Gastrocnemius medialis (tissue), 4 donors: ENCODE results near the gene CCDC85C. TPM values are rescaled to one million over a fixed set of nuclear protein-coding genes. Genes with fewer than 3 reads are reported as not detected.

ENCODE experiments used
- ATAC-seq, 2 donors: fragments of 150-250 bp; one replicate each; pipeline ENCODE4 v1.9.1; 2016
- DNase-seq, 2 donors: peaks; one replicate each; pipeline ENCODE4 v3.0.0-alpha.2; 2019
- H3K27ac ChIP-seq, 4 donors: fragments of 200-600 bp; sonication (generic); 1 replicate in 1 of 4; 2 replicates in 3 of 4; pipeline ENCODE4 v1.5.1; 2016 to 2018; ENCODE audit warnings: mild to moderate bottlenecking in 2 of 4, moderate library complexity in 1 of 4
- H3K27me3 ChIP-seq, 3 donors: fragments of 200-600 bp; sonication (generic) in 2 of 3; 1 replicate in 1 of 3; 2 replicates in 2 of 3; pipeline versions ENCODE4 v1.5.1 to v1.6.0; 2016 to 2019; ENCODE audit warnings: mild to moderate bottlenecking in 1 of 3, moderate library complexity in 1 of 3
- H3K36me3 ChIP-seq, 2 donors: fragments of 200-600 bp; sonication (generic) in 1 of 2; one replicate each; pipeline ENCODE4 v1.5.1; 2017 to 2018
- H3K4me1 ChIP-seq, 2 donors: fragments of 200-600 bp; sonication (generic) in 1 of 2; one replicate each; pipeline ENCODE4 v1.5.1; 2016 to 2017; ENCODE audit warnings: mild to moderate bottlenecking in 2 of 2
- H3K4me3 ChIP-seq, 4 donors: fragments of 200-600 bp; sonication (generic) in 3 of 4; 1 replicate in 1 of 4; 2 replicates in 3 of 4; pipeline ENCODE4 v1.5.1; 2016 to 2019; ENCODE audit warnings: mild to moderate bottlenecking in 2 of 4
- H3K9me3 ChIP-seq, 3 donors: fragments of 200-600 bp; sonication (generic) in 2 of 3; 1 replicate in 1 of 3; 2 replicates in 2 of 3; pipeline ENCODE4 v1.5.1; 2016 to 2019
- POLR2A ChIP-seq, 2 donors: fragments of 450-650 bp; IDR thresholded peaks; one replicate each; pipeline ENCODE4 v1.6.1; 2017; ENCODE audit warnings: antibody characterized with exemption in 2 of 2, mild to moderate bottlenecking in 2 of 2, moderate library complexity in 2 of 2
- in situ Hi-C, 4 donors: fragments of 200-750 bp; cut with MboI; loops; one replicate each; pipeline versions ENCODE4 v1.15.0 to v1.8.0; 2017; ENCODE audit warnings: low sequenced_read_pairs in 4 of 4
- intact Hi-C: fragments of 100-400 bp; cut with DNase I; formaldehyde crosslinking; loops from one replicate; pipeline ENCODE4 v1.15.1; 2023; ENCODE audit warnings: low total_unique reads
- total RNA-seq, 4 donors: library from RNA; depleted of rRNA; stranded (reverse); fragments of >200 nt; gene quantifications; one replicate each; pipeline versions ENCODE4 v1.1.0 to v1.2.3, GENCODE V29; 2016
- TF ChIP-seq, protein P1 (sequence below), 5 experiments: fragments of 450-650 bp in 3 of 5; fragments of 200-600 bp in 2 of 5; sonication (generic) in 2 of 5; IDR thresholded peaks in 4 of 5; conservative IDR thresholded peaks in 1 of 5; 1 replicate in 4 of 5; 2 replicates in 1 of 5; pipeline ENCODE4 v1.5.1; 2016 to 2019; ENCODE audit warnings: antibody characterized with exemption in 5 of 5, mild to moderate bottlenecking in 3 of 5, moderate library complexity in 3 of 5

Gene CCDC85C
- total RNA-seq, 4 donors from 2014 or later: 7.9 to 32.8 (median 15.4) TPM

GRCh38 chr14:99502989-99503421 lies 101.0 kb downstream of the CCDC85C start:
- no peaks in the 10 kb centered on the region for H3K27me3 ChIP-seq
- ATAC-seq: no peak
- H3K36me3 ChIP-seq: peaks cover 12 to 75% of the 10 kb centered on the region in 2 donors
- intact Hi-C loops: no loop called here
- no peak for TF ChIP-seq POLR2A (IDR thresholded peaks at IDR 0.05)
- TF ChIP-seq, protein P1, sequence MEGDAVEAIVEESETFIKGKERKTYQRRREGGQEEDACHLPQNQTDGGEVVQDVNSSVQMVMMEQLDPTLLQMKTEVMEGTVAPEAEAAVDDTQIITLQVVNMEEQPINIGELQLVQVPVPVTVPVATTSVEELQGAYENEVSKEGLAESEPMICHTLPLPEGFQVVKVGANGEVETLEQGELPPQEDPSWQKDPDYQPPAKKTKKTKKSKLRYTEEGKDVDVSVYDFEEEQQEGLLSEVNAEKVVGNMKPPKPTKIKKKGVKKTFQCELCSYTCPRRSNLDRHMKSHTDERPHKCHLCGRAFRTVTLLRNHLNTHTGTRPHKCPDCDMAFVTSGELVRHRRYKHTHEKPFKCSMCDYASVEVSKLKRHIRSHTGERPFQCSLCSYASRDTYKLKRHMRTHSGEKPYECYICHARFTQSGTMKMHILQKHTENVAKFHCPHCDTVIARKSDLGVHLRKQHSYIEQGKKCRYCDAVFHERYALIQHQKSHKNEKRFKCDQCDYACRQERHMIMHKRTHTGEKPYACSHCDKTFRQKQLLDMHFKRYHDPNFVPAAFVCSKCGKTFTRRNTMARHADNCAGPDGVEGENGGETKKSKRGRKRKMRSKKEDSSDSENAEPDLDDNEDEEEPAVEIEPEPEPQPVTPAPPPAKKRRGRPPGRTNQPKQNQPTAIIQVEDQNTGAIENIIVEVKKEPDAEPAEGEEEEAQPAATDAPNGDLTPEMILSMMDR (IDR thresholded peaks at IDR 0.05 in 4 of 5, conservative IDR thresholded peaks at IDR 0.05 in 1 of 5): no peak
- in situ Hi-C loops: no loop called here
- H3K4me3 ChIP-seq: no peak overlapping the region
- no peaks in the 10 kb centered on the region for H3K4me1 ChIP-seq
- H3K9me3 ChIP-seq: no peaks in the 10 kb centered on the region
- no peak overlapping the region for H3K27ac ChIP-seq
- DNase-seq: no peak

- ATAC-seq: no peak
Measured at GRCh38 chr14:99497894-99498293, 106.1 kb downstream of the CCDC85C start.

GRCh38 chr14:99497341-99497740 lies 106.7 kb downstream of the CCDC85C start:
- H3K4me1 ChIP-seq: peaks cover 0 to 3% of the 10 kb centered on the region in 2 donors
- no peaks in the 10 kb centered on the region for H3K27me3 ChIP-seq
- no peak overlapping the region for H3K27ac ChIP-seq
- TF ChIP-seq, protein P1 (IDR thresholded peaks at IDR 0.05 in 4 of 5, conservative IDR thresholded peaks at IDR 0.05 in 1 of 5): no peak
- TF ChIP-seq POLR2A (IDR thresholded peaks at IDR 0.05): no peak
- intact Hi-C loops (no loop called here), in situ Hi-C loops (no loop called here)
- H3K36me3 ChIP-seq: peaks cover 0 to 73% of the 10 kb centered on the region in 2 donors
- no peak for ATAC-seq
- no peaks in the 10 kb centered on the region for H3K9me3 ChIP-seq
- DNase-seq: no peak
- H3K4me3 ChIP-seq: no peak overlapping the region

More at GRCh38 chr14:99497894-99498293, 106.1 kb downstream of the CCDC85C start:
- in situ Hi-C loops (no loop called here), intact Hi-C loops (no loop called here)
- no peaks in the 10 kb centered on the region for H3K27me3 ChIP-seq
- no peaks in the 10 kb centered on the region for H3K4me1 ChIP-seq
- H3K4me3 ChIP-seq: no peak overlapping the region
- peaks cover 1 to 75% of the 10 kb centered on the region in 2 donors for H3K36me3 ChIP-seq
- TF ChIP-seq, protein P1 (IDR thresholded peaks at IDR 0.05 in 4 of 5, conservative IDR thresholded peaks at IDR 0.05 in 1 of 5): no peak
- no peak for TF ChIP-seq POLR2A (IDR thresholded peaks at IDR 0.05)
- no peak overlapping the region for H3K27ac ChIP-seq
- no peak for DNase-seq
- H3K9me3 ChIP-seq: no peaks in the 10 kb centered on the region

GRCh38 chr14:99484106-99484505 lies 119.9 kb downstream of the CCDC85C start:
- ATAC-seq: no peak
- H3K27me3 ChIP-seq: no peaks in the 10 kb centered on the region
- in situ Hi-C loops (no loop called here), intact Hi-C loops (no loop called here)
- no peak for DNase-seq
- H3K9me3 ChIP-seq: no peaks in the 10 kb centered on the region
- H3K4me3 ChIP-seq: no peak overlapping the region
- TF ChIP-seq, protein P1 (IDR thresholded peaks at IDR 0.05 in 4 of 5, conservative IDR thresholded peaks at IDR 0.05 in 1 of 5): no peak
- no peak for TF ChIP-seq POLR2A (IDR thresholded peaks at IDR 0.05)
- no peaks in the 10 kb centered on the region for H3K36me3 ChIP-seq
- peaks cover 36 to 64% of the 10 kb centered on the region in 2 donors for H3K4me1 ChIP-seq
- H3K27ac ChIP-seq: no peak overlapping the region

DNA sequence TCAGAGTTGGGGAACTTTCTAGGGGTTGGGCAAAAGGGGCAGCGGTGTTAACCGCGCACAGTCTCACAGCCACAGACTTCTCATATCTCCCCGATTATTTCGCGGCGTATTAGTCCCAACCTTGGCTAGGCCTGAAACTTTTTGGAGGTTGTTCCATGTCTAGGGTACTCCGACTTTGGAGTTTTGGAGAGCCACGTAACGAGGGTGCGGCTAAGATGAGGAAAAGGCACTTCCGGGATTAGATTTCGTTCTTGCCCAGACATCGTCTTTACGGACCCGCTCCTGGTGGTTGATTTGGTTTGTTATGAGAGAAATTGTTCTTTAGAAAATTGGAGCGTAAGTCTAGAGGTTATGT lies 122.3 kb downstream of the CCDC85C start:
- intact Hi-C loops: loop anchor here (1.0 kb wide), 2 partner anchors 123 to 203 kb away; partner anchors contain the start of genes CCDC85C and CYP46A1
- in situ Hi-C loops: no loop called here
- ATAC-seq: no peak
- H3K27me3 ChIP-seq: no peaks in the 10 kb centered on the region
- H3K4me1 ChIP-seq: peaks cover 44 to 62% of the 10 kb centered on the region in 2 donors
- peak overlapping the region; percentile 89 to 100 (median 94) for H3K4me3 ChIP-seq
- no peak for TF ChIP-seq POLR2A (IDR thresholded peaks at IDR 0.05)
- TF ChIP-seq, protein P1 (IDR thresholded peaks at IDR 0.05 in 4 of 5, conservative IDR thresholded peaks at IDR 0.05 in 1 of 5): no peak
- peak overlapping the region; percentile 92 to 98 (median 95) for H3K27ac ChIP-seq
- H3K9me3 ChIP-seq: no peaks in the 10 kb centered on the region
- no peak for DNase-seq
- H3K36me3 ChIP-seq: no peaks in the 10 kb centered on the region
